IMR-90 (cell line): ENCODE data around the gene GRAMD4.

ENCODE experiments used
- CEBPB ChIP-seq: IDR thresholded peaks from 2 replicates; pipeline ENCODE4 v1.6.1; 2012; ENCODE audit warnings: low read depth, low read length, improper control_type of control experiment
- CHD1 ChIP-seq: IDR thresholded peaks from 2 replicates; pipeline ENCODE4 v1.6.1; 2012; ENCODE audit warnings: low read depth, low read length, improper control_type of control experiment
- CTCF ChIP-seq: conservative IDR thresholded peaks from 2 replicates; pipeline ENCODE4 v1.5.1; 2012; ENCODE audit warnings: mild to moderate bottlenecking, low read depth, low read length, improper control_type of control experiment
- FOS ChIP-seq: fragments of 150-350 bp; IDR thresholded peaks from 2 replicates; pipeline ENCODE4 v1.6.1; 2016; ENCODE audit warnings: low read depth, low read length
- MAFK ChIP-seq: IDR thresholded peaks from 2 replicates; pipeline ENCODE4 v1.6.1; 2012; ENCODE audit warnings: low read depth, low read length, improper control_type of control experiment
- MAZ ChIP-seq: IDR thresholded peaks from 2 replicates; pipeline ENCODE4 v1.6.1; 2012; ENCODE audit warnings: low read depth, mild to moderate bottlenecking, low read length, improper control_type of control experiment, moderate library complexity, borderline replicate concordance
- POLR2A ChIP-seq: IDR thresholded peaks from 2 replicates; pipeline ENCODE4 v1.6.1; 2012; ENCODE audit warnings: mild to moderate bottlenecking, low read depth, low read length
- RAD21 ChIP-seq: IDR thresholded peaks from 2 replicates; pipeline ENCODE4 v1.6.1; 2012; ENCODE audit warnings: low read length, improper control_type of control experiment
- RCOR1 ChIP-seq: IDR thresholded peaks from 2 replicates; pipeline ENCODE4 v1.6.1; 2012; ENCODE audit warnings: mild to moderate bottlenecking, low read length, improper control_type of control experiment; ENCODE audit not compliant: insufficient replicate concordance
- RFX5 ChIP-seq: IDR thresholded peaks from 2 replicates; pipeline ENCODE4 v1.8.0; 2012; ENCODE audit warnings: low read depth, mild to moderate bottlenecking, low read length, moderate library complexity
- SMC3 ChIP-seq: fragments of 150-350 bp; IDR thresholded peaks from 2 replicates; pipeline ENCODE4 v1.6.1; 2016; ENCODE audit warnings: low read depth, mild to moderate bottlenecking, antibody characterized with exemption, low read length, moderate library complexity
- USF2 ChIP-seq: fragments of 150-350 bp; IDR thresholded peaks from 2 replicates; pipeline ENCODE4 v1.6.1; 2017; ENCODE audit warnings: mild to moderate bottlenecking, antibody characterized with exemption, low read length, low read depth

GRCh38 chr22:46695346-46696228, 75.4 kb downstream of the GRAMD4 start:
- TF ChIP-seq RCOR1 = no peak
- no peak for TF ChIP-seq CTCF
- no peak for TF ChIP-seq CEBPB
- no peak for TF ChIP-seq USF2
- TF ChIP-seq POLR2A = no peak
- TF ChIP-seq SMC3 = no peak
- TF ChIP-seq CHD1 = no peak
- no peak for TF ChIP-seq MAFK
- no peak for TF ChIP-seq FOS
- no peak for TF ChIP-seq RAD21
- TF ChIP-seq MAZ = no peak
- no peak for TF ChIP-seq RFX5
